Heart left ventricle (tissue), 16 donors: ENCODE data around the gene BCL6. TPM values are rescaled to one million over a fixed set of nuclear protein-coding genes. Genes with fewer than 3 reads are reported as not detected.

Experiments
- ATAC-seq, 4 donors: fragments of 200-7000 bp; cut with Tn5 transposase; one replicate each; pipeline ENCODE4 v1.9.1; 2020 to 2022; ENCODE audit warnings: moderate library complexity in 4 of 4, mild to moderate bottlenecking in 3 of 4, moderate number of reproducible peaks in 1 of 4
- DNase-seq, 5 donors: peaks; one replicate each; pipeline ENCODE4 v3.0.0-alpha.2; 2020
- H3K27ac ChIP-seq, 12 donors: fragments of 200-600 bp; sonication (generic) in 4 of 12; one replicate each; pipeline versions ENCODE4 v1.5.0 to v1.8.0; 2016 to 2022; ENCODE audit warnings: mild to moderate bottlenecking in 2 of 12
- H3K27me3 ChIP-seq, 9 donors: fragments of 200-600 bp; sonication (generic) in 2 of 9; one replicate each; pipeline versions ENCODE4 v1.5.1 to v1.8.0; 2016 to 2022; ENCODE audit warnings: mild to moderate bottlenecking in 3 of 9
- H3K36me3 ChIP-seq, 9 donors: fragments of 200-600 bp; sonication (generic) in 2 of 9; one replicate each; pipeline versions ENCODE4 v1.5.0 to v1.8.0; 2018 to 2022; ENCODE audit warnings: mild to moderate bottlenecking in 2 of 9
- H3K4me1 ChIP-seq, 12 donors: fragments of 200-600 bp; sonication (generic) in 4 of 12; one replicate each; pipeline versions ENCODE4 v1.5.0 to v1.8.0; 2016 to 2022; ENCODE audit warnings: mild to moderate bottlenecking in 3 of 12
- H3K4me3 ChIP-seq, 12 donors: fragments of 200-600 bp; sonication (generic) in 4 of 12; one replicate each; pipeline versions ENCODE4 v1.5.0 to v1.8.0; 2017 to 2022; ENCODE audit warnings: mild to moderate bottlenecking in 9 of 12, moderate library complexity in 4 of 12
- H3K9me3 ChIP-seq, 12 donors: fragments of 200-600 bp; sonication (generic) in 4 of 12; one replicate each; pipeline versions ENCODE4 v1.5.0 to v1.8.0; 2016 to 2022; ENCODE audit warnings: mild to moderate bottlenecking in 1 of 12
- POLR2A ChIP-seq, 2 donors: fragments of 450-650 bp; IDR thresholded peaks; one replicate each; pipeline ENCODE4 v1.6.1; 2017; ENCODE audit warnings: antibody characterized with exemption in 2 of 2, mild to moderate bottlenecking in 2 of 2, moderate library complexity in 2 of 2
- WGBS, 4 donors: extraction: QIAGEN DNeasy Blood & Tissue Kit in 2 of 4; methylation state at CpG; one replicate each; pipeline versions ENCODE4 v1.1.5 to v1.1.7; 2013 to 2018; 5-methylcytosine and 5-hydroxymethylcytosine counted together
- intact Hi-C, 10 donors: fragments of 100-400 bp; cut with DNase I; formaldehyde crosslinking; loops; one replicate each; pipeline versions ENCODE4 v1.11.1 to v1.14.2; 2022
- polyA plus RNA-seq, 2 donors: library from polyadenylated mRNA; stranded (reverse); fragments of 200-250 nt; gene quantifications; one replicate each; pipeline ENCODE4 v1.2.3, GENCODE V29; 2013
- total RNA-seq, 9 donors: library from RNA; depleted of rRNA in 2 of 9; stranded (reverse); fragments of >200 nt in 2 of 9; fragmentation: NEBNext Ultra II Directional in 3 of 9; extraction: Animal tissue kit (Norgen Biotek cat#: 25700) in 3 of 9; gene quantifications; one replicate each; pipeline versions ENCODE4 v1.1.0 to v1.2.4, GENCODE V29; 2016 to 2023
- TF ChIP-seq, protein P1 (sequence below), 12 donors: fragments of 200-600 bp; sonication (generic) in 4 of 12; IDR thresholded peaks; one replicate each; pipeline versions ENCODE4 v1.5.0 to v1.8.0; 2018 to 2022; ENCODE audit warnings: antibody characterized with exemption in 12 of 12, mild to moderate bottlenecking in 5 of 12
- donor health status: ischemic (EF 13 %, LVEDD 7.1; RV severe dilation, severe dysfunction).
- donor health status: healthy with polysubstance abuse.
- donor health status: DM: no; HTN: yes; CAD: no.
- donor health status: DM: no; HTN: no; CAD: no.
- donor health status: ischemic (EF 25% LVEDD 6.9; RV normal size, moderate dysfunction).
- donor health status: ischemic (EF 25% LVEDD 5.7; RV mildly dilated, moderate dysfunction).
- donor health status: healthy.
- donor health status: DM: yes; HTN: yes; CAD: no.
- donor health status: ischemic (EF 35%, LVEDD 5.7; RV mildly dilated, moderate dysfunction).
- donor health status: nonischemic (EF 11% LVEDD 7.7; RV severe dilation, severe dysfunction).
- donor health status: DM: yes; HTN: yes; CAD: no.
- donor health status: PGD.
- donor health status: ischemic (EF 29% LVEDD 5.4; RV normal size, mild dysfunction).
- donor health status: nonischemic (EF 23%, LVEDD 6.1; RV moderate dilation, normal function).

The BCL6 gene
- total and polyA plus RNA-seq, 11 donors = 29.3 to 109 (median 45.7) TPM

DNA sequence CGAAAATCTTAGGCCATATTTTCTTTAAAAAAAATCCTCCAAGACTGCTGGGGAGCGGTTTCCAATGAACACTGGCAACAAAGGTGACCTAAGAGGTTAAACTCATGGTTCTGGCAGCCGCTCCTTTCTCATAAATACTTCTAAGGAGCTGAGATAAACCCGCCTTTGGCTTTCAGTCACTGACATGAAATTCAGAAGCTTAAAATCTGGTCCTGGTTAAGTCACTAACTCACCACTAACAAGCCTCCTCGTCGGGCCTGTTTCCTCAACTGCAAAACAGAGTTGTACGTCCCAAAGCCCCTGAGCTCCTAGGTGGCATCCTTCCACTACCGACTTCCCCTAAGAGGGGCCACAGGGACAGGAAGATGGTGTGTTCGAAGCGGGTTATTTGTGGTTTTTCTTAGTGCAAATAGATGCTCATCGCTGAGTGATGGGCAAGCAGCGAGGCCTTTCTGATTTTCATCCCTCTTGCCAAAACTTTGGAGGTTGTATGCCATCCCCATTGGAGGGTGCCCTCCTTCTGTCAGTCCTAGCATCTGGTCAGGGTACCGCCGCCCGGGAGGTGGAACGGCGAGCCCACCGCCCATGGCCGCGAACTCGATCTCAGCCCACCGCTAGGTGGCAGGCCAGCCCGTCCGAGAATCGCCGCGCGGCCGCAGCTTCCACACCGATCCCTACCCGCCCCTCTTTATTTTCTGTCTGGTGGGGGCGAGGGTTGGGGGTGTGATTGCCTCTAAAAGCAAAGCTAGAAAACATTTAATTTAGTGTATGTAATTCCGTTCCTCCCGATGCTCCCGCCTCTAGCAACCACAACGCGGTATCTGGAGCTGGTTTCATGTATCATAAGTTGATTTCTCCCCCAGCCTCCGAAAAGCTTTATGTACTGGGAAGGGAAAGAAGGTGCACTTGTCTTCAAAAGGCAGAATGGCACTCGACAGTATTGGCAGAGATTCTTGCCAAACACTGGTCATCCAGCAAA lies 4.6 kb downstream of the BCL6 start:
- Histone ChIP-seq H3K36me3 (no peaks in the 10 kb centered on the region), H3K4me1 (peaks cover 0 to 49% (median 27%) of the 10 kb centered on the region in 12 donors), H3K27me3 (no peaks in the 10 kb centered on the region), H3K9me3 (no peaks in the 10 kb centered on the region), H3K4me3 (peak overlapping the region; percentile 40 to 89 (median 75)), H3K27ac (peak overlapping the region; percentile 94 to 100 (median 98))
- no peak for TF ChIP-seq POLR2A (IDR thresholded peaks at IDR 0.05)
- TF ChIP-seq, protein P1, sequence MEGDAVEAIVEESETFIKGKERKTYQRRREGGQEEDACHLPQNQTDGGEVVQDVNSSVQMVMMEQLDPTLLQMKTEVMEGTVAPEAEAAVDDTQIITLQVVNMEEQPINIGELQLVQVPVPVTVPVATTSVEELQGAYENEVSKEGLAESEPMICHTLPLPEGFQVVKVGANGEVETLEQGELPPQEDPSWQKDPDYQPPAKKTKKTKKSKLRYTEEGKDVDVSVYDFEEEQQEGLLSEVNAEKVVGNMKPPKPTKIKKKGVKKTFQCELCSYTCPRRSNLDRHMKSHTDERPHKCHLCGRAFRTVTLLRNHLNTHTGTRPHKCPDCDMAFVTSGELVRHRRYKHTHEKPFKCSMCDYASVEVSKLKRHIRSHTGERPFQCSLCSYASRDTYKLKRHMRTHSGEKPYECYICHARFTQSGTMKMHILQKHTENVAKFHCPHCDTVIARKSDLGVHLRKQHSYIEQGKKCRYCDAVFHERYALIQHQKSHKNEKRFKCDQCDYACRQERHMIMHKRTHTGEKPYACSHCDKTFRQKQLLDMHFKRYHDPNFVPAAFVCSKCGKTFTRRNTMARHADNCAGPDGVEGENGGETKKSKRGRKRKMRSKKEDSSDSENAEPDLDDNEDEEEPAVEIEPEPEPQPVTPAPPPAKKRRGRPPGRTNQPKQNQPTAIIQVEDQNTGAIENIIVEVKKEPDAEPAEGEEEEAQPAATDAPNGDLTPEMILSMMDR (IDR thresholded peaks at IDR 0.05) = peak; percentile 82 to 97 (median 93)
- DNase-seq (peak; percentile 73 to 87 (median 76)), ATAC-seq (peak in 1 of 4 donors; percentile 11)
- intact Hi-C loops = loop anchor here (1.0 to 10.0 kb wide), 25 partner anchors 294 to 1408 kb away; partner anchors contain the start of gene LPP (in 2 of the 10)
- 2 to 3% (median 2%) methylated on average over 39 of the region's 39 CpGs for WGBS, 4 donors

DNA sequence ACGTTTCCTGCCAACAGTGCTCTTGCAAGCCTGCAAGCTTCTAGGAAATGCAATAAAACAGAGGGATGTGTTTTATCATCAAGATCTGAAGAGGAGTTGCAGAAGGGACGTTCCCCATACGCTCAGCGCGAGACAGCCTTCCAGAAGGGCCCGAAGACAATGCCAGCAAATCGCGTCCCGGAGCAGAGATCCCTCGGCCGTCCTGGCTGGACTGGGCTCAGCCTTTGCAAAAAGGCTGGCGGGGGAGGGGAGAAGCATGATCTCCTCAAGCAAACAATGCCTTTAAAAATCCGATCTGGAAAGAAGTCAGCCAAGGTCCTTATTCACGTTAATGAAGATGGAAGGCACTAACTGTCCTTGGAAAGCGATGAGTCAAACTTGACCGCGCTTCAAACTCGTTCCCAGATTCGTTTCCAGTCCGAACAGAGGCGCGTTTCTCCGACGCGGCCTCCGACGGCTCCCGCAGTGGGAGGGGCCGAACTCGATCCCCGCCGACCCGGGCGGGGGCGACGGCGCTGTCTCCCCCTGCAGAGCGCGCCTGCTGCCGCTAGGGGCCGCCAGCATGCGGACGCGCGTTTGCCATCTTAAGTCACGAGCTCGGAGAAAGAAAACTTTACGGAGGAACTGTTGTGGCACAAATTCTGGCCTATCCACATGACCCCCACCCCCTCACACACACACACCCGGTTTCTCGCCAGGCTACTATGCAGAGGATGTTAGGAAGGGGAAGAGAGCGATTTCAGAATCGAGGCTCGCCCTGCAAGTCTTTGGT lies 5.5 kb downstream of the BCL6 start:
- TF ChIP-seq, protein P1 (IDR thresholded peaks at IDR 0.05) = peak; percentile 91 to 99 (median 98)
- no peak for TF ChIP-seq POLR2A (IDR thresholded peaks at IDR 0.05)
- Histone ChIP-seq H3K36me3 (peaks cover 0 to under 1% (median 0%) of the 10 kb centered on the region in 9 donors), H3K4me1 (peaks cover 0 to 58% (median 34%) of the 10 kb centered on the region in 12 donors), H3K4me3 (peak overlapping the region; percentile 15 to 89 (median 75)), H3K27ac (peak overlapping the region; percentile 94 to 100 (median 98)), H3K9me3 (no peaks in the 10 kb centered on the region), H3K27me3 (no peaks in the 10 kb centered on the region)
- DNase-seq = peak; percentile 79 to 92 (median 82)
- 2 to 6% (median 2%) methylated on average over 17 to 53 of the region's 53 CpGs for WGBS, 4 donors
- intact Hi-C loops = loop anchor here (2.0 to 10.0 kb wide), 27 partner anchors 295 to 1495 kb away; partner anchors contain the start of gene LPP (in 2 of the 10)
- peak in 3 of 4 donors; percentile 11 to 21 (median 20) for ATAC-seq

DNA sequence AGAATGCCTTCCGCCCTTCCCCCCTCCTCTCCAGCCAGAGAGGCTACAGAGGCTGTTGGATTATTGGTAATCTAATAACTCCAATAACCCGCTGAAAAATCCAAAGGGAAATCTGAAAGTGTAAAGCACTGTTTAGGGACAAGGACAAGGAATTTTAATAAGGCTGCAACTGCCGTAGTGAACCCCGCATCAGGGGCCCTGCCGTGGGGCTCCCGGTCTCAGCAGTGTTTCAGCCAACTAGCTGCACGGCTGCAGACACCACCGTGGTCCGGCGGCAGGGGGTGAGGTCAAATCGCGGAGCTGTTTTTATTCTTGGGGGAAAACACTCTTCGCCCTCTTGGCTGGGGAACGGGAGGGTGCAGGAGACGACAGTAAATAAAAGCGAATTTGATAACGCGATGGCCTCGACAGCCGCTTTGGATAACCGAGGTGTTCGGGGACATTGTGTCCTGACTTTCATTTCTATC lies 6.1 kb downstream of the BCL6 start:
- no peaks in the 10 kb centered on the region for H3K9me3 ChIP-seq
- TF ChIP-seq POLR2A (IDR thresholded peaks at IDR 0.05) = no peak
- TF ChIP-seq, protein P1 (IDR thresholded peaks at IDR 0.05) = peak in 3 of 12 donors; percentile 0 to 17 (median 1)
- peak overlapping the region; percentile 15 to 89 (median 72) for H3K4me3 ChIP-seq
- 1 to 2% (median 1%) methylated on average over 22 of the region's 22 CpGs for WGBS, 4 donors
- H3K4me1 ChIP-seq = peaks cover 0 to 58% (median 36%) of the 10 kb centered on the region in 12 donors
- peak overlapping the region; percentile 94 to 100 (median 98) for H3K27ac ChIP-seq
- peaks cover 0 to 7% (median 1%) of the 10 kb centered on the region in 9 donors for H3K36me3 ChIP-seq
- intact Hi-C loops = loop anchor here in 8 of 10 donors (2.0 to 10.0 kb wide), 7 partner anchors 1210 to 1496 kb away; no protein-coding TSS in a partner anchor
- H3K27me3 ChIP-seq = no peaks in the 10 kb centered on the region
- DNase-seq (peak in 4 of 5 donors; percentile 43 to 79 (median 50)), ATAC-seq (peak in 3 of 4 donors; percentile 0)
